ENCODE measurements around the gene PVR.
"Not testable (repeated sequence)": the region's sequence is repeated elsewhere in the genome, so short reads cannot be mapped to it uniquely, and the experiment has no call there.

The PVR gene

DNA sequence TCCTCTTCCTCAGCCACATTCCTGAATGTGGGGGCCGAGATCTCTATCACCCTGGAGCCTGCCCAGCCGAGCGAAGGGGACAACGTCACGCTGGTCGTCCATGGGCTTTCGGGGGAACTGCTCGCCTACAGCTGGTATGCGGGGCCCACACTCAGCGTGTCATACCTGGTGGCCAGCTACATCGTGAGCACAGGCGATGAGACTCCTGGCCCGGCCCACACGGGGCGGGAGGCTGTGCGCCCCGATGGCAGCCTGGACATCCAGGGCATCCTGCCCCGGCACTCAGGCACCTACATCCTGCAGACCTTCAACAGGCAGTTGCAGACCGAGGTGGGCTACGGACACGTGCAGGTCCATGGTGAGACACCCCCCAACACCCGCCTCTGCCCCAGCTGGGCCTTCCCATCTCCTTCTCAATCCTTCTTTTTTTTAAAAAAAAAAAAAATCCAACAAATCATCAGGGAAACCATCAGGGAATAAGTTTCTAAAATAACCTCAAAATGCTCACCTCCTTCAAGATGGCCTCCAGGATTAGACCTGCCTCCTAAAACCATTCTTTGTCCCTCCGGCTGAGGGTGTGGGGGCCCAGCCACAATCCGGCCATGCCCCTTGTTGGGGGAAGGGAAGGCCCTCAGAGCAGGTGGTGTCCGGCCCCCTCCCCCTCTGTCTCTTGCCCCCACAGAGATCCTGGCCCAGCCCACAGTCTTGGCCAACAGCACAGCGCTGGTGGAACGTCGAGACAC is 59.8 kb downstream of the PVR start:
- no peak for FAIRE-seq

DNA sequence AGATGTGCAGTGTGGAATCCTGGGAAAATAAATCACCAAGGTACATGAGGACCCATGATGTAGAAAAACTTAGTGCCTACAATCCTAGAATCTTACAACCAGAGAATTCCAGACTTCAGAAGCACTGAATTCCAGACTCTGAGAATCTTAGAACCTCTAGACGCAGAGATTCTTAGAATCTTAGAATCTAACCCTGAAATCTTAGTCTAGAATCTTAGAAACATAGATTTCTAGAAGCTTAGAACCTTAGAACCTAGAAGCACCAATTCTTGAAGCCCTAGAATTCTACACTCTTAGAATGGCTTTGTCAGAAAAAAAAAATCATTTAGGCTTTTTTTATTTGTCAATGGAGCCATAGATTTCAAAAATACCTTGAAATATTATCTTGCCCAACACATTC is 61.3 kb downstream of the PVR start:
- no peak for FAIRE-seq

DNA sequence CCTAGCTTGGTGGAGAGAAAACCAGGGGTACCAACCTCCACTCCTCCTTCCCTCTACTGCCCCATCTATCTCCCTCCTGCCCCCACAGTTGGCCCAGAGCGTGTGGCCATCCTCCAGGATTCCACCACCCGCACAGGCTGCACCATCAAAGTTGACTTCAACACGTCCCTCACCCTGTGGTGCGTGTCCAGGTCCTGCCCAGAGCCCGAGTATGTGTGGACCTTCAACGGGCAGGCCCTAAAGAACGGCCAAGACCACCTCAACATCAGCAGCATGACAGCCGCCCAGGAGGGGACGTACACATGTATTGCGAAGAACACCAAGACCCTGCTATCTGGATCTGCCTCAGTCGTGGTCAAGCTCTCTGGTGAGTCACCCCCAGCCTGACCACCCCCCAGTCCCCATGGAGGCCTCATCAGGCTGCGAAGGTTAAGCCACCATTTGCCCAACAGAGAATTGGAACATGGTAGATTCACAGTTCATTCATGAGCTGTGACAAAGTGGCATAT is 61.8 kb downstream of the PVR start:
- no peak for FAIRE-seq

DNA sequence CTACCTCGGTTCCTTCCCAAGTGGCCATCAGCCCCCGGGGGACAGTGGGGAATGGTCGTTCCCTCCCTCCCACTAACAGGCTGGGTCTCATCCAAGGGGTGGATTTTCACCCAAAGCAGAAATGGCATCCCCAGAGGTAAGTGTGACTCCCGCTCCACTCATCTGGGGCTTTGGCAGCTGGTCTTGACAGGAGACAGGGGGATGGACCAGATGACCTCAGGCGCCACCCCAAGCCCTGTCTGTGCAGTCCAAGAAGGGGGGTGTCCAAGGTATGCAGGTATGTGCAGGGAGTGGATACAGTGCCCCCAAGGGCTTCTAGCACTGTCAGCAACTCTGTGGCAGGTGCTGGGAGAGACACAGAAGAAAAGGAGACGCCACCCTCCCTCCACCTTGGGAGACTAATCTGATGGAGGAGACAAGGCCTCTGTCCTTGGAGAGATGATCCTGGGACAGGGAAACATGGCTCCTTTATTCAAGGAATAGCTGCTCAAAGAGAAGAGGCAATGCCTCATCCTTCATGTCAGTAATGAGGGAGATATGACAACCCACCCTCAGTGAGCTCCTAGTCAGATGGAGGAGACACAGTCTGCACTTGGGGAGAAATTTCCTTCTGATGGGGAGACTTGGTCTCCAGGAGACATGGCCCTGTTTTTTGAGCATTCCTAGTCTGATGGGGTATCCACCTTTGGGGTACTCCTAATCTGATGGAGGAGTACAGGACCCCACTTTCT is 63.0 kb downstream of the PVR start:
- FAIRE-seq = no peak

DNA sequence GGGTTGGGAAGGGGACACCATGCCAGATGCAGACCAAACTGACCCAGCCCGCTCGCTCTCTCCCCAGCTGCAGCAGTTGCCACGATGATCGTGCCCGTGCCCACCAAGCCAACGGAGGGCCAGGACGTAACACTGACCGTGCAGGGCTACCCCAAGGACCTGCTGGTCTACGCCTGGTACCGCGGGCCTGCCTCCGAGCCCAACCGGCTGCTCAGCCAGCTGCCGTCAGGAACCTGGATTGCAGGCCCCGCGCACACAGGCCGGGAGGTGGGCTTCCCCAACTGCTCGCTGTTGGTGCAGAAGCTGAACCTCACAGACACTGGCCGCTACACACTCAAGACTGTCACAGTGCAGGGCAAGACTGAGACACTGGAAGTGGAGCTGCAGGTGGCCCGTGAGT is 64.1 kb downstream of the PVR start:
- no peak for FAIRE-seq

DNA sequence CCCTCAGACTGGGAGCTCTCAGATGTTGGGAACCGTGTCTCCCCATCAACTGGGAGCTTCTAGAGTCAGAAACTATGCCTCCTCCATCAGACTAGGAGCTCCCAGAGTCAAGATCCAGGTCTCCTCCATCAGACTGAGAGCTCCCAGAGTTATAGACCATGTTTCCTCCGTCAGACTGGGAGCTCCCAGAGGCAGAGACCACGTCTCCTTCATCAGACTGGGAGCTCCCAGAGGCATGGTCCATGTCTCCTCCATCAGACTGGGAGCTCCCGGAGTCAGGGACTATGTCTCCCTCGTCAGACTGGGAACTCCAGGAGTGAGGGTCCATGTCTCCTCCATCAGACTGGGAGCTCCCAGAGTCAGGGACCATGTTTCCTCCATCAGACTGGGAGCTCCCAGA is 65.2 kb downstream of the PVR start:
- FAIRE-seq = no peak

DNA sequence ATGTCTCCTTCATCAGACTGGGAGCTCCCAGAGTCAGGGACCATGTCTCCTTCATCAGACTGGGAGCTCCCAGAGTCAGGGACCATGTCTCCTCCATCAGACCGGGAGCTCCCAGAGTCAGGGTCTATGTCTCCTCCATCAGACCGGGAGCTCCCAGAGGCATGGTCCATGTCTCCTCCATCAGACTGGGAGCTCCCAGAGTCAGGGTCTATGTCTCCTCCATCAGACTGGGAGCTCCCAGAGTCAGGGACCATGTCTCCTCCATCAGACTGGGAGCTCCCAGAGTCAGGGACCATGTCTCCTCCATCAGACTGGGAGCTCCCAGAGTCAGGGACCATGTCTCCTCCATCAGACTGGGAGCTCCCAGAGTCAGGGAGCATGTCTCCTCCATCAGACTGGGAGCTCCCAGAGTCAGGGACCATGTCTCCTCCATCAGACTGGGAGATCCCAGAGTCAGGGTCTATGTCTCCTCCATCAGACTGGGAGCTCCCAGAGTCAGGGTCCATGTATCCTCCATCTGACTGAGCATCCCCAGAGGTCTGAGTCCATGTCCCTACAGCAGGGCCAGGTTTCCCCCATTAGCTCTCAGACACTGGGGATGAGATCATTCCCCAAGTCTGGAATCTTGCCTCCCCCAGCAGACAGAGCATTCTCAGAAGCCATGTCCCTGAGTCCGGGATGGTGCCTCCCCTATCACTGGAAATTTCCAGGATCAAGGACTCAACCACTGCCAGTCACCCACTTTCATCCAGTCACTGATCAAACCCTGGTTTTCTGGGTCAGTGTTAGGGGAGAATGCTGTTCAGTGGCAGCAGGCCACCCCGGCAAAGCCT is 65.9 kb downstream of the PVR start:
- FAIRE-seq = not testable (repeated sequence)

DNA sequence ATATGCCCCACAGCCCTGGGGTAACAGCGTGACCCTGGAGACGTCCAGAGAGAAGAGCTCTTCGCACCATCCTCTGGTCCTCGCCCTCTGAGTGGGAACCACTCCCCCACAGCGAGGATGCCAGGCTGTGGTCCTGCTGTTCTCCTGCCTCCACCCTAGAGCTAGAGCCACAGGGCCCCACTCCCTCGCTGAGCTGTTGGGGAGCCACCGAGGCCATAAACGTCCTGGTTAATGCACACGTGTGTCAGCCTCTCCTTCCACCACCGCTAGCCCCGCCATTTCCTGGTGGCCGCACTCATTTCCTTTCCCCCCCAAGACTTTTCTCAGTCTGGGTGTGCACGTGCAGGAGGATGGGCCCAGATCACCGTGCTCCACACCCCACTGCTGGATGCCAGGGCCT is 66.8 kb downstream of the PVR start:
- FAIRE-seq = no peak

DNA sequence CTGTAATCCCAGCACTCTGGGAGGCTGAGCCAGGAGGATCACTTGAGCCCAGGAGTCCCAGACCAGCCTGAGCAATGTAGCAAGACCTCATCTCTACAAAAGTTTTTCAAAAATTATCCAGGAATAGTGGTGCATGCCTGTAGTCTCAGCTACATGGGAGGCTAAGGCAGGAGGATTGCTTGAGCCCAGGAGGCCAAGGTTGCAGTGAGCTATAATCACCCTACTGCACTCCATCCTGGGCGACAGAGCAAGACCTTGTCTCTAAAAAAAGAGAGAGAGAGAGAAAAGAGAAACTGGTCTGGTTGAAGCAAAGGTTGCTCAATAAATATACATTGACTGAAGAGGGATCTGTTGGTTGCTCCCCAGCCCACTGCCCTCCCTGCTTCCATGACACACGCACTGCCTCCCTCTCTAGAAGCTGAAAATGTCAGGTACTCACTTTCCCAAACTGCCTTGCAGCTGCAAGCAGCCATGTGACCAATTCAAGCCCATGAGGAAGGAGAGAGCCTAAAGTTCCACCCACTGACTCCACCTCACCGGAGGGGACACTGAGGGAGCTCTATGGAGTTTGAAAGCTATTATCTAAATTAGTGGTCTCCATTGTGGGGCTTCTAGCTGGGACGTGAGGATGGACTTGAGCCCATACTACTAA is 69.3 kb downstream of the PVR start:
- FAIRE-seq = no peak
